Spleen (tissue), 11 donors: ENCODE data around the gene CENPT. TPM values are rescaled to one million over a fixed set of nuclear protein-coding genes. Genes with fewer than 3 reads are reported as not detected.
A peak's percentile ranks its signal among the peaks of the same experiment; 100 is the strongest.

Experiments used
- DNase-seq: peaks from one replicate; pipeline ENCODE4 v3.0.0-alpha.2; 2020
- H3K27ac ChIP-seq, 8 donors: fragments of 200-600 bp; sonication (generic) in 7 of 8; 1 replicate in 4 of 8; 2 replicates in 4 of 8; pipeline versions ENCODE4 v1.5.0 to v1.8.0; 2016 to 2021; ENCODE audit warnings: inconsistent platforms in 4 of 8, mild to moderate bottlenecking in 4 of 8, moderate library complexity in 1 of 8
- H3K27me3 ChIP-seq, 7 donors: fragments of 200-600 bp; sonication (generic) in 6 of 7; replicated peaks in 1 of 7; 1 replicate in 4 of 7; 2 replicates in 3 of 7; pipeline versions ENCODE4 v1.5.0 to v1.8.0; 2016 to 2021; ENCODE audit warnings: inconsistent platforms in 3 of 7, mild to moderate bottlenecking in 1 of 7
- H3K36me3 ChIP-seq, 6 donors: fragments of 200-600 bp; sonication (generic) in 5 of 6; 1 replicate in 4 of 6; 2 replicates in 2 of 6; pipeline versions ENCODE4 v1.5.0 to v1.8.0; 2016 to 2021; ENCODE audit warnings: inconsistent platforms in 2 of 6
- H3K4me1 ChIP-seq, 6 donors: fragments of 200-600 bp; sonication (generic) in 5 of 6; 1 replicate in 3 of 6; 2 replicates in 3 of 6; pipeline versions ENCODE4 v1.5.0 to v1.8.0; 2016 to 2021; ENCODE audit warnings: inconsistent platforms in 3 of 6
- H3K4me3 ChIP-seq, 8 donors: fragments of 200-600 bp; sonication (generic) in 7 of 8; 1 replicate in 4 of 8; 2 replicates in 4 of 8; pipeline versions ENCODE4 v1.5.0 to v1.8.0; 2016 to 2021; ENCODE audit warnings: inconsistent platforms in 4 of 8, mild to moderate bottlenecking in 4 of 8, moderate library complexity in 2 of 8
- H3K9me3 ChIP-seq, 8 donors: fragments of 200-600 bp; sonication (generic) in 7 of 8; 1 replicate in 4 of 8; 2 replicates in 4 of 8; pipeline versions ENCODE4 v1.5.0 to v1.8.0; 2016 to 2021; ENCODE audit warnings: inconsistent platforms in 4 of 8
- CTCF ChIP-seq, 11 experiments: fragments of 200-600 bp in 7 of 11; fragments of 450-650 bp in 4 of 11; sonication (generic) in 4 of 11; IDR thresholded peaks in 8 of 11; conservative IDR thresholded peaks in 3 of 11; 1 replicate in 7 of 11; 2 replicates in 4 of 11; pipeline versions ENCODE4 v1.4.0 to v1.8.0; 2016 to 2021; ENCODE audit warnings: antibody characterized with exemption in 11 of 11, inconsistent platforms in 4 of 11, mild to moderate bottlenecking in 1 of 11
- POLR2A ChIP-seq, 3 donors: fragments of 450-650 bp; IDR thresholded peaks; one replicate each; pipeline ENCODE4 v1.5.1; 2017; ENCODE audit warnings: antibody characterized with exemption in 3 of 3, mild to moderate bottlenecking in 1 of 3
- POLR2AphosphoS5 ChIP-seq, 3 donors: sonication (generic); formaldehyde crosslinking; IDR thresholded peaks; one replicate each; pipeline ENCODE4 v1.5.1; 2017; ENCODE audit warnings: antibody characterized with exemption in 3 of 3
- WGBS, 5 donors: extraction: QIAGEN DNeasy Blood & Tissue Kit in 3 of 5; methylation state at CpG; one replicate each; pipeline versions ENCODE4 v1.1.5 to v1.1.7; 2013 to 2018; 5-methylcytosine and 5-hydroxymethylcytosine counted together
- intact Hi-C: fragments of 100-400 bp; cut with DNase I; formaldehyde crosslinking; loops from one replicate; pipeline ENCODE4 v1.15.0; 2023; ENCODE audit warnings: low total_unique reads
- polyA plus RNA-seq, 3 donors: library from polyadenylated mRNA; stranded (reverse); fragments of 200-250 nt; gene quantifications; one replicate each; pipeline ENCODE4 v1.2.1, GENCODE V29; 2013
- total RNA-seq, 7 donors: library from RNA; depleted of rRNA in 3 of 7; stranded (reverse); fragments of >200 nt in 3 of 7; fragmentation: NEBNext Ultra II Directional in 4 of 7; extraction: Animal tissue kit (Norgen Biotek cat#: 25700) in 4 of 7; gene quantifications; one replicate each; pipeline versions ENCODE4 v1.1.0 to v1.2.1, GENCODE V29; 2016 to 2021
- donor health status: healthy with polysubstance abuse.
- donor health status: DM: no; HTN: no; CAD: no; lungs with moderate emphysema.
- donor health status: DM: no; HTN: no; CAD: no.
- donor health status: Bipolar disorder and iron deficiency.
- donor health status: healthy.
- donor health status: DM: no; HTN: no; CAD: no.
- donor health status: DM: yes; HTN: yes; CAD: no.

CENPT gene
- total and polyA plus RNA-seq, 10 donors = 43.2 to 101 (median 53.4) TPM

- Histone ChIP-seq H3K27ac (no peak overlapping the region), H3K4me3 (no peak overlapping the region), H3K9me3 (no peaks in the 10 kb centered on the region), H3K27me3 (no peaks in the 10 kb centered on the region), H3K4me1 (peaks cover 0 to 12% (median 3%) of the 10 kb centered on the region in 6 donors), H3K36me3 (peaks cover 0 to 96% (median 82%) of the 10 kb centered on the region in 6 donors)
- DNase-seq = no peak
- TF ChIP-seq CTCF (IDR thresholded peaks at IDR 0.05 in 8 of 11, conservative IDR thresholded peaks at IDR 0.05 in 3 of 11) (peak in 1 of 11 experiments; percentile 52), POLR2A (IDR thresholded peaks at IDR 0.05) (no peak), POLR2AphosphoS5 (IDR thresholded peaks at IDR 0.05) (no peak)
- intact Hi-C loops = no loop called here
- WGBS, 5 donors = 75 to 84% (median 80%) methylated on average over 6 of the region's 6 CpGs
These were observed 35.8 kb upstream of the CENPT start for GRCh38 chr16:67883146-67883871.

GRCh38 chr16:67882374-67883145 lies 35.1 kb upstream of the CENPT start:
- Histone ChIP-seq H3K27me3 (no peaks in the 10 kb centered on the region), H3K27ac (peak overlapping the region in 1 of 8 donors; percentile 27), H3K9me3 (no peaks in the 10 kb centered on the region), H3K4me3 (no peak overlapping the region), H3K36me3 (peaks cover 2 to 100% (median 90%) of the 10 kb centered on the region in 6 donors), H3K4me1 (peaks cover 0 to 12% (median 3%) of the 10 kb centered on the region in 6 donors)
- WGBS, 5 donors = 75 to 91% (median 84%) methylated on average over 18 of the region's 18 CpGs
- intact Hi-C loops = no loop called here
- DNase-seq = peak; percentile 73
- TF ChIP-seq POLR2AphosphoS5 (IDR thresholded peaks at IDR 0.05) = peak in 1 of 3 donors; percentile 43
- TF ChIP-seq CTCF (IDR thresholded peaks at IDR 0.05 in 8 of 11, conservative IDR thresholded peaks at IDR 0.05 in 3 of 11) = peak in 1 of 11 experiments; percentile 20
- no peak for TF ChIP-seq POLR2A (IDR thresholded peaks at IDR 0.05)

GRCh38 chr16:67881621-67882161 lies 34.2 kb upstream of the CENPT start:
- H3K9me3 ChIP-seq = no peaks in the 10 kb centered on the region
- peak; percentile 69 for DNase-seq
- 89 to 95% (median 91%) methylated on average over 15 to 21 of the region's 21 CpGs for WGBS, 5 donors
- peaks cover 7 to 100% (median 97%) of the 10 kb centered on the region in 6 donors for H3K36me3 ChIP-seq
- intact Hi-C loops = no loop called here
- no peaks in the 10 kb centered on the region for H3K27me3 ChIP-seq
- H3K4me1 ChIP-seq = peaks cover 0 to 17% (median 4%) of the 10 kb centered on the region in 6 donors
- TF ChIP-seq CTCF (IDR thresholded peaks at IDR 0.05 in 8 of 11, conservative IDR thresholded peaks at IDR 0.05 in 3 of 11) = no peak
- no peak for TF ChIP-seq POLR2A (IDR thresholded peaks at IDR 0.05)
- TF ChIP-seq POLR2AphosphoS5 (IDR thresholded peaks at IDR 0.05) = no peak
- peak overlapping the region in 1 of 8 donors; percentile 27 for H3K27ac ChIP-seq
- no peak overlapping the region for H3K4me3 ChIP-seq
